OCI-LY7 (cell line): ENCODE measurements around the gene RBFOX1. TPM values are rescaled to one million over a fixed set of nuclear protein-coding genes. Genes with fewer than 3 reads are reported as not detected.

Source experiments
- BruUV-seq: library from RNA; stranded (reverse); fragments of 400-500 nt; replicated peaks from 2 replicates; lab custom pipeline; 2021; lab: Mats Ljungman, UMichigan
- CTCF ChIA-PET: fragments of 300-600 bp; sonication (Branson Sonifier 250); formaldehyde crosslinking; loops from one replicate; lab custom pipeline; 2022; ENCODE audit warnings: antibody characterized with exemption; ENCODE audit not compliant: unreplicated experiment; lab: Charles Lee
- POLR2A ChIA-PET: fragments of 300-600 bp; sonication (Branson Sonifier 250); formaldehyde crosslinking; loops from one replicate; lab custom pipeline; 2022; ENCODE audit warnings: antibody characterized with exemption; lab: Charles Lee
- DNase-seq: peaks from one replicate; pipeline ENCODE4 v3.0.0-alpha.2; 2015; ENCODE audit warnings: low spot score
- H2AFZ ChIP-seq: fragments of 200-600 bp; sonication (generic), shearing (Covaris generic); 2 replicates; pipeline ENCODE4 v1.6.1; 2014; ENCODE audit warnings: mild to moderate bottlenecking, antibody characterized with exemption, low read length, moderate library complexity
- H3K27ac ChIP-seq: fragments of 200-600 bp; sonication (generic); 2 replicates; pipeline ENCODE4 v1.5.1; 2014; ENCODE audit warnings: mixed run types, low read depth, mild to moderate bottlenecking, moderate library complexity, low read length, inconsistent platforms; ENCODE audit not compliant: poor library complexity, severe bottlenecking
- H3K36me3 ChIP-seq: fragments of 200-600 bp; sonication (generic); 2 replicates; pipeline ENCODE4 v1.6.1; 2014; ENCODE audit warnings: mild to moderate bottlenecking, antibody characterized with exemption, low read length, moderate library complexity, mixed read lengths; ENCODE audit not compliant: insufficient read depth
- H3K4me1 ChIP-seq: fragments of 200-600 bp; sonication (generic); 2 replicates; pipeline ENCODE4 v1.5.1; 2014; ENCODE audit warnings: mild to moderate bottlenecking, low read length; ENCODE audit not compliant: insufficient read depth, poor library complexity, severe bottlenecking
- H3K4me2 ChIP-seq: fragments of 200-600 bp; sonication (generic); 2 replicates; pipeline ENCODE4 v1.6.1; 2014; ENCODE audit warnings: mild to moderate bottlenecking, low read length
- H3K4me3 ChIP-seq: fragments of 200-600 bp; sonication (generic); 2 replicates; pipeline ENCODE4 v1.5.1; 2014; ENCODE audit warnings: mild to moderate bottlenecking, low read depth, low read length; ENCODE audit not compliant: poor library complexity, severe bottlenecking
- H3K79me2 ChIP-seq: fragments of 200-600 bp; sonication (generic); 2 replicates; pipeline ENCODE4 v1.6.1; 2016; ENCODE audit warnings: low read depth, mild to moderate bottlenecking, low read length, moderate library complexity, mixed read lengths; ENCODE audit not compliant: insufficient read depth
- H3K9me2 ChIP-seq: fragments of 200-600 bp; sonication (generic); 2 replicates; pipeline ENCODE4 v1.6.1; 2016; ENCODE audit warnings: mild to moderate bottlenecking, low read length, mixed read lengths; ENCODE audit not compliant: insufficient read depth
- H3K9me3 ChIP-seq: fragments of 200-600 bp; sonication (generic); 2 replicates; pipeline ENCODE4 v1.6.1; 2014; ENCODE audit warnings: mild to moderate bottlenecking, mixed run types, low read length, mixed read lengths
- H4K20me1 ChIP-seq: fragments of 200-600 bp; sonication (generic); 2 replicates; pipeline ENCODE4 v1.6.1; 2014; ENCODE audit warnings: mild to moderate bottlenecking, antibody characterized with exemption, low read length, moderate library complexity, mixed read lengths; ENCODE audit not compliant: insufficient read depth
- CTCF ChIP-seq: fragments of 200-600 bp; sonication (generic); conservative IDR thresholded peaks from 2 replicates; pipeline ENCODE4 v1.5.1; 2014; ENCODE audit warnings: mild to moderate bottlenecking, antibody characterized with exemption, low read length, moderate library complexity, mixed read lengths
- EZH2phosphoT487 ChIP-seq: fragments of 200-600 bp; sonication (generic); IDR thresholded peaks from 2 replicates; pipeline ENCODE4 v1.6.1; 2018; ENCODE audit warnings: low read depth, borderline replicate concordance, mild to moderate bottlenecking, mixed run types, antibody characterized with exemption, low read length, moderate library complexity, mixed read lengths
- intact Hi-C: fragments of 100-400 bp; cut with micrococcal nuclease; formaldehyde crosslinking; loops from one replicate; pipeline ENCODE4 v1.10.0; 2022; ENCODE audit not compliant: unreplicated experiment
- total RNA-seq, 2 experiments: library from RNA; depleted of rRNA in 1 of 2; stranded (reverse); fragments of >200 nt in 1 of 2; shearing (Covaris generic) in 1 of 2; gene quantifications; 2 replicates each; pipeline ENCODE4 v1.2.3, GENCODE V29; 2014 to 2022

Gene RBFOX1
- total RNA-seq, 2 experiments from 2014 or later: not detected

- intact Hi-C loops: no loop called here
- Histone ChIP-seq H3K4me3 (no peak overlapping the region), H3K27ac (no peak overlapping the region), H4K20me1 (no peaks in the 10 kb centered on the region), H2AFZ (no peak overlapping the region), H3K9me3 (no peaks in the 10 kb centered on the region), H3K4me1 (no peaks in the 10 kb centered on the region), H3K36me3 (no peaks in the 10 kb centered on the region), H3K79me2 (no peaks in the 10 kb centered on the region), H3K4me2 (no peak overlapping the region), H3K9me2 (no peaks in the 10 kb centered on the region)
- BruUV-seq: no TSS peak
- DNase-seq: no peak
- TF ChIP-seq EZH2phosphoT487 (no peak), CTCF (no peak)
- ChIA-PET CTCF (no interaction called here), POLR2A (no interaction called here)
Measured at GRCh38 chr16:7713244-7713643, 380.6 kb downstream of the RBFOX1 start.

DNA sequence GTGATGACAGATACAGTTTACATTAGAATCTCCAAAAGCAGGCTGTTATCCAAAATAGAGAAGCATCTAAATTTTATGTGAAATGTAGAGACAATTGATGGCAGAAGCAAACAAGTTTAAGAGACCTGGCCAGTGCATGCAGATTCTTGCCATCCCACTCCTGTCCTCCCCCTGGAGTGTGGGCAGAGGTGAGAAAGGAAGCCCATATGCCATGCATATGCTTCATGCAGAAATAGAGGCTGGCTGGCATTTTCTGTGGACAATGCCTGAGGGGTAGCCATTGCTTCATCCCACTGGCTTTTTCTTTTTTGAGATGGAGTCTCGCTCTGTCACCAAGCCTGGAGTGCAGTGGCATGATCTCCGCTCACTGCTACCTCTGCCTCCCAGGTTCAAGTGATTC lies 382.1 kb downstream of the RBFOX1 start:
- Histone ChIP-seq H4K20me1 (no peaks in the 10 kb centered on the region), H3K27ac (no peak overlapping the region), H2AFZ (no peak overlapping the region), H3K36me3 (no peaks in the 10 kb centered on the region), H3K4me2 (no peak overlapping the region), H3K4me1 (no peaks in the 10 kb centered on the region), H3K9me2 (no peaks in the 10 kb centered on the region), H3K79me2 (no peaks in the 10 kb centered on the region), H3K4me3 (no peak overlapping the region), H3K9me3 (no peaks in the 10 kb centered on the region)
- ChIA-PET CTCF (no interaction called here), POLR2A (no interaction called here)
- no TSS peak for BruUV-seq
- intact Hi-C loops: no loop called here
- no peak for DNase-seq
- TF ChIP-seq EZH2phosphoT487 (no peak), CTCF (no peak)

- no peaks in the 10 kb centered on the region for H3K36me3 ChIP-seq
- H3K27ac ChIP-seq: no peak overlapping the region
- no peak overlapping the region for H3K4me3 ChIP-seq
- intact Hi-C loops: no loop called here
- no peak overlapping the region for H3K4me2 ChIP-seq
- H3K4me1 ChIP-seq: no peaks in the 10 kb centered on the region
- DNase-seq: no peak
- ChIA-PET CTCF (no interaction called here), POLR2A (interaction anchor here (0.5 to 0.6 kb wide), 3 partner anchors 15 to 1139 kb away, joined by 3 to 6 read pairs (median 3); no protein-coding TSS in a partner anchor)
- no peaks in the 10 kb centered on the region for H3K79me2 ChIP-seq
- no peaks in the 10 kb centered on the region for H4K20me1 ChIP-seq
- no peak for TF ChIP-seq CTCF
- TF ChIP-seq EZH2phosphoT487: no peak
- no peaks in the 10 kb centered on the region for H3K9me2 ChIP-seq
- no TSS peak for BruUV-seq
- no peaks in the 10 kb centered on the region for H3K9me3 ChIP-seq
- H2AFZ ChIP-seq: no peak overlapping the region
Measured at GRCh38 chr16:7716660-7717550, 384.3 kb downstream of the RBFOX1 start.
